Measurements from ENCODE around the gene GMDS. TPM values are rescaled to one million over a fixed set of nuclear protein-coding genes. Genes with fewer than 3 reads are reported as not detected.

GMDS gene
- polyA plus RNA-seq, 1 of the 3 experiments (the other 2 are of a cell fraction): 12.3 TPM

- H3K9ac ChIP-seq: no peak overlapping the region
- H3K9me3 ChIP-seq: no peaks in the 10 kb centered on the region
- H2AFZ ChIP-seq (ENCODE audit: low read depth): no peak overlapping the region
- no peak for TF ChIP-seq RAD21 (IDR thresholded peaks at IDR 0.05; ENCODE audit: low read length)
- no peak for TF ChIP-seq TCF12 (IDR thresholded peaks at IDR 0.05)
- no peak for TF ChIP-seq FOXM1 (IDR thresholded peaks at IDR 0.05; ENCODE audit: low read depth)
- no peak for TF ChIP-seq NRF1 (IDR thresholded peaks at IDR 0.05; ENCODE audit: low read depth, low read length)
- TF ChIP-seq USF1 (IDR thresholded peaks at IDR 0.05; ENCODE audit: borderline replicate concordance, low read depth): no peak
- TF ChIP-seq ELF1 (IDR thresholded peaks at IDR 0.05): no peak
- no peak for TF ChIP-seq POLR2AphosphoS5 (IDR thresholded peaks at IDR 0.05; ENCODE audit: low read depth, low read length)
- no peak for TF ChIP-seq SMC3 (IDR thresholded peaks at IDR 0.05; ENCODE audit: low read depth, low read length)
- no peak for TF ChIP-seq EP300 (IDR thresholded peaks at IDR 0.05; ENCODE audit: borderline replicate concordance in 1 of 2, low read depth in 1 of 2, low read length in 1 of 2)
- TF ChIP-seq FOXJ3 (CRISPR knock-in tag; IDR thresholded peaks at IDR 0.05): no peak
- no peak for TF ChIP-seq RCOR1 (IDR thresholded peaks at IDR 0.05; ENCODE audit: low read length)
- TF ChIP-seq CHD2 (IDR thresholded peaks at IDR 0.05; ENCODE audit: low read length, partially characterized antibody): no peak
- TF ChIP-seq FOSL2 (IDR thresholded peaks at IDR 0.05; ENCODE audit: borderline replicate concordance, low read depth): no peak
- ChIA-PET CTCF (no interaction called here), POLR2A (no interaction called here)
- H3K9me2 ChIP-seq: no peaks in the 10 kb centered on the region
- H3F3A ChIP-seq (replicated peaks; ENCODE audit: insufficient read depth): no peaks in the 10 kb centered on the region
- H3K36me3 ChIP-seq (replicated peaks in 1 of 2; ENCODE audit: control insufficient read depth in 1 of 2, insufficient read depth in 2 of 2, low read length in 1 of 2): no peaks in the 10 kb centered on the region
- no peaks in the 10 kb centered on the region for H3K79me2 ChIP-seq (ENCODE audit: insufficient read depth)
- H3K27me3 ChIP-seq (ENCODE audit: insufficient read depth): no peaks in the 10 kb centered on the region
- no peak for DNase-seq
- H3K4me1 ChIP-seq (ENCODE audit: control insufficient read depth in 1 of 2, insufficient read depth in 2 of 2, low read depth in 1 of 2, low read length in 1 of 2): peaks cover 0 to 5% of the 10 kb centered on the region in 2 experiments; a peak in 1 of 4 replicates
- no peak overlapping the region for H3K4me3 ChIP-seq (ENCODE audit: low read depth in 2 of 2, low read length in 1 of 2)
- H4K20me1 ChIP-seq (ENCODE audit: insufficient read depth): no peaks in the 10 kb centered on the region
- 92% methylated on average over 9 of the region's 9 CpGs for WGBS (ENCODE audit: low lambda C conversion rate)
- no peak overlapping the region for H3K4me2 ChIP-seq
- peak overlapping the region in 1 of 2 experiments; percentile 9; a peak in 1 of 4 replicates for H3K27ac ChIP-seq (ENCODE audit: low read depth in 2 of 2, low read length in 1 of 2)
Observed at GRCh38 chr6:1929931-1930330, 315.5 kb downstream of the GMDS start.

- POLR2A ChIA-PET: no interaction called here
- no peaks in the 10 kb centered on the region for H3K36me3 ChIP-seq (replicated peaks in 1 of 2; ENCODE audit: control insufficient read depth in 1 of 2, insufficient read depth in 2 of 2, low read length in 1 of 2)
- no peak overlapping the region for H2AFZ ChIP-seq (ENCODE audit: low read depth)
- no peak overlapping the region for H3K9ac ChIP-seq
- TF ChIP-seq RFX5 (IDR thresholded peaks at IDR 0.05; ENCODE audit: low read length) (no peak), NFIC (IDR thresholded peaks at IDR 0.05; ENCODE audit: borderline replicate concordance) (no peak), EZH2phosphoT487 (IDR thresholded peaks at IDR 0.05; ENCODE audit: borderline replicate concordance, low read depth) (no peak), MXI1 (IDR thresholded peaks at IDR 0.05; ENCODE audit: low read depth, low read length) (no peak), ZBTB33 (IDR thresholded peaks at IDR 0.05; ENCODE audit: borderline replicate concordance, low read depth) (no peak), SIN3A (IDR thresholded peaks at IDR 0.05; ENCODE audit: borderline replicate concordance, low read depth, low read length) (no peak), IRF3 (IDR thresholded peaks at IDR 0.05; ENCODE audit: low read depth, low read length) (no peak)
- H3K9me2 ChIP-seq: no peaks in the 10 kb centered on the region
- H3K27me3 ChIP-seq (ENCODE audit: insufficient read depth): no peaks in the 10 kb centered on the region
- no peaks in the 10 kb centered on the region for H4K20me1 ChIP-seq (ENCODE audit: insufficient read depth)
- 79% methylated on average over 9 of the region's 10 CpGs for WGBS (ENCODE audit: low lambda C conversion rate)
- H3K4me3 ChIP-seq (ENCODE audit: low read depth in 2 of 2, low read length in 1 of 2): no peak overlapping the region
- no peaks in the 10 kb centered on the region for H3F3A ChIP-seq (replicated peaks; ENCODE audit: insufficient read depth)
- H3K4me2 ChIP-seq: no peak overlapping the region
- H3K79me2 ChIP-seq (ENCODE audit: insufficient read depth): no peaks in the 10 kb centered on the region
- H3K27ac ChIP-seq (ENCODE audit: low read depth in 2 of 2, low read length in 1 of 2): no peak overlapping the region
- H3K4me1 ChIP-seq (ENCODE audit: control insufficient read depth in 1 of 2, insufficient read depth in 2 of 2, low read depth in 1 of 2, low read length in 1 of 2): peaks cover 0 to 5% of the 10 kb centered on the region in 2 experiments; a peak in 1 of 4 replicates
- DNase-seq: no peak
- no peaks in the 10 kb centered on the region for H3K9me3 ChIP-seq
- CTCF ChIA-PET: no interaction called here
Observed at GRCh38 chr6:1925743-1926430, 319.5 kb downstream of the GMDS start.

Measured in SK-N-SH (cell line).